IMR-90 (cell line): ENCODE measurements around the gene FMO1.

Source experiments
- BHLHE40 ChIP-seq: fragments of 150-350 bp; IDR thresholded peaks from 2 replicates; pipeline ENCODE4 v1.6.1; 2016; ENCODE audit warnings: mild to moderate bottlenecking, low read depth, low read length
- CEBPB ChIP-seq: IDR thresholded peaks from 2 replicates; pipeline ENCODE4 v1.6.1; 2012; ENCODE audit warnings: low read depth, low read length, improper control_type of control experiment
- CHD1 ChIP-seq: IDR thresholded peaks from 2 replicates; pipeline ENCODE4 v1.6.1; 2012; ENCODE audit warnings: low read depth, low read length, improper control_type of control experiment
- FOS ChIP-seq: fragments of 150-350 bp; IDR thresholded peaks from 2 replicates; pipeline ENCODE4 v1.6.1; 2016; ENCODE audit warnings: low read depth, low read length
- MAFK ChIP-seq: IDR thresholded peaks from 2 replicates; pipeline ENCODE4 v1.6.1; 2012; ENCODE audit warnings: low read depth, low read length, improper control_type of control experiment
- MAZ ChIP-seq: IDR thresholded peaks from 2 replicates; pipeline ENCODE4 v1.6.1; 2012; ENCODE audit warnings: low read depth, mild to moderate bottlenecking, low read length, improper control_type of control experiment, moderate library complexity, borderline replicate concordance
- NFE2L2 ChIP-seq: fragments of 150-350 bp; IDR thresholded peaks from 2 replicates; pipeline ENCODE4 v1.6.1; 2016; ENCODE audit warnings: low read depth, mild to moderate bottlenecking, low read length
- POLR2A ChIP-seq: IDR thresholded peaks from 2 replicates; pipeline ENCODE4 v1.6.1; 2012; ENCODE audit warnings: mild to moderate bottlenecking, low read depth, low read length
- RAD21 ChIP-seq: IDR thresholded peaks from 2 replicates; pipeline ENCODE4 v1.6.1; 2012; ENCODE audit warnings: low read length, improper control_type of control experiment
- RCOR1 ChIP-seq: IDR thresholded peaks from 2 replicates; pipeline ENCODE4 v1.6.1; 2012; ENCODE audit warnings: mild to moderate bottlenecking, low read length, improper control_type of control experiment; ENCODE audit not compliant: insufficient replicate concordance
- RFX5 ChIP-seq: IDR thresholded peaks from 2 replicates; pipeline ENCODE4 v1.8.0; 2012; ENCODE audit warnings: low read depth, mild to moderate bottlenecking, low read length, moderate library complexity
- SMC3 ChIP-seq: fragments of 150-350 bp; IDR thresholded peaks from 2 replicates; pipeline ENCODE4 v1.6.1; 2016; ENCODE audit warnings: low read depth, mild to moderate bottlenecking, antibody characterized with exemption, low read length, moderate library complexity
- USF2 ChIP-seq: fragments of 150-350 bp; IDR thresholded peaks from 2 replicates; pipeline ENCODE4 v1.6.1; 2017; ENCODE audit warnings: mild to moderate bottlenecking, antibody characterized with exemption, low read length, low read depth
- TF ChIP-seq, protein P1 (sequence below): conservative IDR thresholded peaks from 2 replicates; pipeline ENCODE4 v1.5.1; 2012; ENCODE audit warnings: mild to moderate bottlenecking, low read depth, low read length, improper control_type of control experiment

- TF ChIP-seq, protein P1, sequence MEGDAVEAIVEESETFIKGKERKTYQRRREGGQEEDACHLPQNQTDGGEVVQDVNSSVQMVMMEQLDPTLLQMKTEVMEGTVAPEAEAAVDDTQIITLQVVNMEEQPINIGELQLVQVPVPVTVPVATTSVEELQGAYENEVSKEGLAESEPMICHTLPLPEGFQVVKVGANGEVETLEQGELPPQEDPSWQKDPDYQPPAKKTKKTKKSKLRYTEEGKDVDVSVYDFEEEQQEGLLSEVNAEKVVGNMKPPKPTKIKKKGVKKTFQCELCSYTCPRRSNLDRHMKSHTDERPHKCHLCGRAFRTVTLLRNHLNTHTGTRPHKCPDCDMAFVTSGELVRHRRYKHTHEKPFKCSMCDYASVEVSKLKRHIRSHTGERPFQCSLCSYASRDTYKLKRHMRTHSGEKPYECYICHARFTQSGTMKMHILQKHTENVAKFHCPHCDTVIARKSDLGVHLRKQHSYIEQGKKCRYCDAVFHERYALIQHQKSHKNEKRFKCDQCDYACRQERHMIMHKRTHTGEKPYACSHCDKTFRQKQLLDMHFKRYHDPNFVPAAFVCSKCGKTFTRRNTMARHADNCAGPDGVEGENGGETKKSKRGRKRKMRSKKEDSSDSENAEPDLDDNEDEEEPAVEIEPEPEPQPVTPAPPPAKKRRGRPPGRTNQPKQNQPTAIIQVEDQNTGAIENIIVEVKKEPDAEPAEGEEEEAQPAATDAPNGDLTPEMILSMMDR, result peak; percentile 62
- TF ChIP-seq POLR2A (no peak), RCOR1 (no peak), NFE2L2 (no peak), CEBPB (no peak), RFX5 (no peak), USF2 (no peak), SMC3 (0 out of 2 replicates have a peak, but pooled peaks have one; percentile 3), MAFK (no peak), CHD1 (no peak), MAZ (no peak), RAD21 (peak; percentile 37), FOS (no peak), BHLHE40 (no peak)
These were observed 3.0 kb downstream of the FMO1 start for GRCh38 chr1:171251042-171251951.
